ENCODE results near the gene CUL4A. TPM values are rescaled to one million over a fixed set of nuclear protein-coding genes. Genes with fewer than 3 reads are reported as not detected.
A peak's percentile ranks its signal among the peaks of the same experiment; 100 is the strongest.

CUL4A gene
- total RNA-seq, 1 donor from 2014 or later = 95.1 TPM

- Histone ChIP-seq H3K4me3 (no peak overlapping the region), H3F3A (ENCODE audit: low read depth) (peaks cover 21% of the 10 kb centered on the region), H3K9ac (no peak overlapping the region), H3K27ac (no peak overlapping the region), H3K9me3 (ENCODE audit: low read depth) (no peaks in the 10 kb centered on the region), H3K4me2 (no peak overlapping the region), H3K79me2 (ENCODE audit: low read depth) (peaks cover 89% of the 10 kb centered on the region), H3K27me3 (no peaks in the 10 kb centered on the region), H4K20me1 (ENCODE audit: low read depth) (peaks cover 50% of the 10 kb centered on the region), H3K36me3 (peaks cover 5% of the 10 kb centered on the region), H2AFZ (replicated peaks) (no peak overlapping the region), H3K4me1 (peaks cover 26% of the 10 kb centered on the region)
- Mint-ChIP-seq H3K27me3 (ENCODE audit: insufficient read depth, low read depth) (no peaks in the 10 kb centered on the region), H3K4me3 (peak overlapping the region; percentile 72), H3K27ac (no peak overlapping the region), H3K9me3 (no peaks in the 10 kb centered on the region), H3K4me1 (peaks cover 24% of the 10 kb centered on the region), H3K36me3 (peaks cover 15% of the 10 kb centered on the region)
- no peak for TF ChIP-seq EZH2 (IDR thresholded peaks at IDR 0.05)
- peak; percentile 25 for TF ChIP-seq CTCF (IDR thresholded peaks at IDR 0.05)
- DNase-seq (ENCODE audit: low spot score) = peak; percentile 51
Observed at GRCh38 chr13:113211774-113212173, 2.4 kb downstream of the CUL4A start.

GRCh38 chr13:113216254-113217048, 7.0 kb downstream of the CUL4A start:
- Histone ChIP-seq H2AFZ (replicated peaks) (no peak overlapping the region), H3K4me1 (peaks cover 18% of the 10 kb centered on the region), H3K4me2 (peak overlapping the region; percentile 70), H4K20me1 (ENCODE audit: low read depth) (peaks cover 38% of the 10 kb centered on the region), H3F3A (ENCODE audit: low read depth) (peaks cover 13% of the 10 kb centered on the region), H3K36me3 (peaks cover 5% of the 10 kb centered on the region), H3K4me3 (peak overlapping the region; percentile 3), H3K9ac (peak overlapping the region; percentile 2), H3K27ac (peak overlapping the region; percentile 7), H3K27me3 (no peaks in the 10 kb centered on the region), H3K79me2 (ENCODE audit: low read depth) (peaks cover 100% of the 10 kb centered on the region), H3K9me3 (ENCODE audit: low read depth) (no peaks in the 10 kb centered on the region)
- peak; percentile 61 for DNase-seq (ENCODE audit: low spot score)
- Mint-ChIP-seq H3K9me3 (no peaks in the 10 kb centered on the region), H3K4me1 (peaks cover 5% of the 10 kb centered on the region), H3K4me3 (peak overlapping the region; percentile 9), H3K27ac (no peak overlapping the region), H3K36me3 (peaks cover 10% of the 10 kb centered on the region), H3K27me3 (ENCODE audit: insufficient read depth, low read depth) (no peaks in the 10 kb centered on the region)
- no peak for TF ChIP-seq EZH2phosphoT487 (IDR thresholded peaks at IDR 0.05)
- TF ChIP-seq CTCF (IDR thresholded peaks at IDR 0.05) = no peak
- TF ChIP-seq EZH2 (IDR thresholded peaks at IDR 0.05) = no peak

- Mint-ChIP-seq H3K27ac (no peak overlapping the region), H3K36me3 (peaks cover 14% of the 10 kb centered on the region), H3K4me3 (no peak overlapping the region), H3K9me3 (no peaks in the 10 kb centered on the region), H3K4me1 (peaks cover 3% of the 10 kb centered on the region), H3K27me3 (ENCODE audit: insufficient read depth, low read depth) (peaks cover 2% of the 10 kb centered on the region)
- Histone ChIP-seq H3K27ac (no peak overlapping the region), H3K9ac (no peak overlapping the region), H4K20me1 (ENCODE audit: low read depth) (peaks cover 43% of the 10 kb centered on the region), H3K4me1 (peaks cover 18% of the 10 kb centered on the region), H2AFZ (replicated peaks) (no peak overlapping the region), H3K79me2 (ENCODE audit: low read depth) (peaks cover 99% of the 10 kb centered on the region), H3K36me3 (peaks cover 3% of the 10 kb centered on the region), H3K4me2 (no peak overlapping the region), H3F3A (ENCODE audit: low read depth) (peaks cover 13% of the 10 kb centered on the region), H3K9me3 (ENCODE audit: low read depth) (no peaks in the 10 kb centered on the region), H3K4me3 (no peak overlapping the region), H3K27me3 (no peaks in the 10 kb centered on the region)
- TF ChIP-seq EZH2phosphoT487 (IDR thresholded peaks at IDR 0.05) = no peak
- no peak for TF ChIP-seq CTCF (IDR thresholded peaks at IDR 0.05)
- TF ChIP-seq EZH2 (IDR thresholded peaks at IDR 0.05) = no peak
- DNase-seq (ENCODE audit: low spot score) = no peak
Observed at GRCh38 chr13:113218586-113218985, 9.2 kb downstream of the CUL4A start.

Data from neural progenitor cell (in vitro differentiated cells).